HepG2 (cell line): ENCODE measurements around the gene JDP2. TPM values are rescaled to one million over a fixed set of nuclear protein-coding genes. Genes with fewer than 3 reads are reported as not detected.

Experiments
- ATAC-seq: fragments of 200-7000 bp; cut with Tn5 transposase; 3 replicates; pipeline ENCODE4 v1.9.1; 2020; ENCODE audit warnings: mild to moderate bottlenecking, moderate library complexity
- BruUV-seq: library from RNA; stranded (reverse); fragments of 400-500 nt; replicated peaks from 2 replicates; lab custom pipeline; 2021; lab: Mats Ljungman, UMichigan
- CTCF ChIA-PET: fragments of 300-600 bp; formaldehyde crosslinking; extraction: SDS; loops from one replicate; lab custom pipeline; 2021; ENCODE audit warnings: low total read pairs, inconsistent platforms, low intra/inter-chr PET ratio; lab: Yijun Ruan, JAX
- POLR2A ChIA-PET: fragments of 350-600 bp; sonication (Branson Sonifier 250); formaldehyde crosslinking; loops from one replicate; lab custom pipeline; 2020; ENCODE audit warnings: antibody characterized with exemption, inconsistent platforms; lab: Yijun Ruan, JAX
- DNase-seq: peaks from one replicate; pipeline ENCODE4 v3.0.0-alpha.2; 2015; ENCODE audit warnings: low spot score
- FAIRE-seq: peaks from 3 replicates; lab custom pipeline; 2011; peaks lifted over from hg19 to GRCh38; lab: Jason Lieb, UNC
- H2AFZ ChIP-seq: one replicate; pipeline ENCODE4 v1.6.1; 2011; ENCODE audit warnings: low read length, inconsistent platforms
- H3K27ac ChIP-seq: fragments of 300-600 bp; 3 replicates; pipeline ENCODE4 v1.8.0; 2011; ENCODE audit warnings: mixed run types, mild to moderate bottlenecking, mixed read lengths, low read length, inconsistent platforms; ENCODE audit not compliant: insufficient read depth; ENCODE audit errors: extremely low read length
- H3K27me3 ChIP-seq, 2 experiments: fragments of 200-600 bp in 1 of 2; 2 replicates in 1 of 2; 3 replicates in 1 of 2; pipeline versions ENCODE4 v1.6.0 to v1.8.0; 2011; ENCODE audit warnings: low read length in 2 of 2, mild to moderate bottlenecking in 2 of 2, moderate library complexity in 2 of 2, inconsistent platforms in 1 of 2; ENCODE audit not compliant: insufficient read depth in 2 of 2, control insufficient read depth in 1 of 2
- H3K36me3 ChIP-seq, 2 experiments: fragments of 200-600 bp in 1 of 2; replicated peaks in 1 of 2; 2 replicates in 1 of 2; 3 replicates in 1 of 2; pipeline versions ENCODE4 v1.5.1 to v1.8.0; 2011; ENCODE audit warnings: low read length in 2 of 2, inconsistent platforms in 1 of 2; ENCODE audit not compliant: insufficient read depth in 2 of 2, control insufficient read depth in 1 of 2
- H3K4me1 ChIP-seq: 2 replicates; pipeline ENCODE4 v1.5.1; 2012; ENCODE audit warnings: low read length, inconsistent platforms; ENCODE audit not compliant: insufficient read depth
- H3K4me2 ChIP-seq: 2 replicates; pipeline ENCODE4 v1.6.0; 2011; ENCODE audit warnings: low read depth, low read length, inconsistent platforms
- H3K4me3 ChIP-seq, 3 experiments: fragments of 200-600 bp in 1 of 3; sonication (generic), shearing (Covaris generic) in 1 of 3; replicated peaks in 1 of 3; 2 replicates each; pipeline ENCODE4 v1.5.1; 2011 to 2016; ENCODE audit warnings: low read length in 3 of 3, inconsistent platforms in 2 of 3, low read depth in 2 of 3, mild to moderate bottlenecking in 2 of 3, control low read depth in 1 of 3, mixed read lengths in 1 of 3; ENCODE audit not compliant: insufficient read depth in 1 of 3
- H3K79me2 ChIP-seq: one replicate; pipeline ENCODE4 v1.6.1; 2011; ENCODE audit warnings: low read length, inconsistent platforms; ENCODE audit not compliant: insufficient read depth
- H3K9ac ChIP-seq: 2 replicates; pipeline ENCODE4 v1.6.0; 2011; ENCODE audit warnings: mild to moderate bottlenecking, low read depth, low read length, inconsistent platforms; ENCODE audit not compliant: insufficient read depth
- H3K9me3 ChIP-seq: 2 replicates; pipeline ENCODE4 v1.5.1; 2012; ENCODE audit warnings: mild to moderate bottlenecking, low read length
- H4K20me1 ChIP-seq: 2 replicates; pipeline ENCODE4 v1.6.0; 2011; ENCODE audit warnings: inconsistent platforms, mild to moderate bottlenecking, low read length, moderate library complexity; ENCODE audit not compliant: insufficient read depth
- BATF2 ChIP-seq: sonication (generic); formaldehyde crosslinking; IDR thresholded peaks from 2 replicates; pipeline ENCODE4 v1.8.0; 2022; ENCODE audit warnings: mild to moderate bottlenecking, missing genetic modification reagents, moderate library complexity
- CHD4 ChIP-seq: fragments of 200-600 bp; sonication (generic); IDR thresholded peaks from 2 replicates; pipeline ENCODE4 v1.7.0; 2017; ENCODE audit warnings: mild to moderate bottlenecking, low read length, borderline replicate concordance
- FUBP1 ChIP-seq: sonication (generic); formaldehyde crosslinking; IDR thresholded peaks from 2 replicates; pipeline ENCODE4 v1.5.1; 2020; ENCODE audit warnings: missing genetic modification reagents, mild to moderate bottlenecking, borderline replicate concordance
- HOXA5 ChIP-seq: sonication (generic); formaldehyde crosslinking; IDR thresholded peaks from 2 replicates; pipeline ENCODE4 v1.4.0; 2020; ENCODE audit warnings: missing genetic modification reagents
- ZFAT ChIP-seq: sonication (generic); formaldehyde crosslinking; conservative IDR thresholded peaks from 2 replicates; pipeline ENCODE4 v1.8.1; 2023; ENCODE audit warnings: missing genetic modification reagents, inconsistent platforms
- ZFY ChIP-seq: sonication (generic); formaldehyde crosslinking; IDR thresholded peaks from 2 replicates; pipeline ENCODE4 v1.4.0; 2020; ENCODE audit warnings: missing genetic modification reagents
- ZNF142 ChIP-seq: sonication (generic); formaldehyde crosslinking; IDR thresholded peaks from 2 replicates; pipeline ENCODE4 v1.4.0; 2020; ENCODE audit warnings: missing genetic modification reagents
- ZNF207 ChIP-seq: fragments of 450-650 bp; IDR thresholded peaks from 2 replicates; pipeline ENCODE4 v1.6.1; 2016; ENCODE audit warnings: antibody characterized with exemption, borderline replicate concordance
- ZNF746 ChIP-seq: sonication (generic); formaldehyde crosslinking; IDR thresholded peaks from 2 replicates; pipeline ENCODE4 v1.8.0; 2022; ENCODE audit warnings: mild to moderate bottlenecking, missing genetic modification reagents
- ZNF766 ChIP-seq: sonication (generic); formaldehyde crosslinking; IDR thresholded peaks from 2 replicates; pipeline ENCODE4 v1.5.0; 2020; ENCODE audit warnings: missing genetic modification reagents, borderline replicate concordance
- ZNF775 ChIP-seq: sonication (generic); formaldehyde crosslinking; IDR thresholded peaks from 2 replicates; pipeline ENCODE4 v1.4.0; 2020; ENCODE audit warnings: missing genetic modification reagents, mild to moderate bottlenecking, moderate library complexity, borderline replicate concordance
- WGBS: methylation state at CpG from one replicate; pipeline ENCODE4 v1.1.6; 2017; ENCODE audit warnings: low lambda C conversion rate; 5-methylcytosine and 5-hydroxymethylcytosine counted together
- in situ Hi-C: cut with HindIII; loops from 2 replicates; pipeline ENCODE4 v1.10.0; 2017; ENCODE audit warnings: low pct_unique_long_range_greater_than_20kb; ENCODE audit not compliant: extremely low pct_ligation_motif_present
- intact Hi-C: fragments of 100-400 bp; cut with micrococcal nuclease; formaldehyde crosslinking; loops from one replicate; pipeline ENCODE4 v1.10.0; 2022; ENCODE audit not compliant: unreplicated experiment
- polyA plus RNA-seq, 8 experiments: library from polyadenylated mRNA; depleted of rRNA in 3 of 8; stranded (reverse) in 7 of 8; unstranded in 1 of 8; fragments of >200 nt; fragmentation: Illumina TruSeq in 4 of 8; extraction: Trizol in 4 of 8; gene quantifications; 2 replicates each; pipeline versions ENCODE4 v1.2.1 to v1.2.3, GENCODE V29; 2011 to 2016; ENCODE audit warnings: low read depth in 4 of 8, missing spikeins in 1 of 8, mixed read lengths in 1 of 8; ENCODE audit not compliant: insufficient read depth in 1 of 8
- total RNA-seq, 5 experiments: library from RNA; depleted of rRNA; stranded (reverse); fragments of >200 nt; fragmentation: Illumina TruSeq; extraction: Trizol; gene quantifications; 2 replicates each; pipeline ENCODE4 v1.2.3, GENCODE V29; 2016; ENCODE audit warnings: low read depth in 1 of 5

Gene JDP2
- total and polyA plus RNA-seq, 2 of the 13 experiments (the other 11 are each of a cell fraction or from before 2014, with no cell fraction given) = 8.0 to 8.9 TPM

GRCh38 chr14:75426332-75427125 is 1.3 kb upstream of the JDP2 start (continued):
- TF ChIP-seq CHD4 = no peak

GRCh38 chr14:75427126-75427481 is 718 bp upstream of the JDP2 start:
- Histone ChIP-seq H3K36me3 (peaks cover 0 to 3% of the 10 kb centered on the region in 2 experiments; a peak in 2 of 5 replicates), H3K9ac (peak overlapping the region; percentile 58), H3K4me2 (peak overlapping the region; percentile 96), H3K4me3 (peak overlapping the region; percentile 78 to 80 (median 79)), H3K27me3 (peaks cover 0 to 5% of the 10 kb centered on the region in 2 experiments; a peak in 2 of 5 replicates), H4K20me1 (peaks cover 11% of the 10 kb centered on the region; the same call in 1 of the 2 replicates), H2AFZ (peak overlapping the region; percentile 44), H3K79me2 (peaks cover 4% of the 10 kb centered on the region), H3K27ac (no peak overlapping the region), H3K9me3 (no peaks in the 10 kb centered on the region), H3K4me1 (peaks cover 41% of the 10 kb centered on the region)
- DNase-seq = no peak
- ATAC-seq = peak; percentile 77
- FAIRE-seq = no peak
- BruUV-seq = no TSS peak
- ChIA-PET POLR2A (interaction anchor here (1.0 kb wide), 1 partner anchor 99 kb away, joined by 3 read pairs; no protein-coding TSS in a partner anchor), CTCF (interaction anchor here (1.0 kb wide), 1 partner anchor 132 kb away, joined by 3 read pairs; no protein-coding TSS in a partner anchor)
- 7% methylated on average over 5 of the region's 15 CpGs for WGBS
- in situ Hi-C loops = no loop called here
- intact Hi-C loops = loop anchor here (5.0 kb wide), 1 partner anchor 120 kb away; no protein-coding TSS in a partner anchor
- TF ChIP-seq HOXA5 (0 out of 2 replicates have a peak, but pooled peaks have one; percentile 47), ZNF766 (CRISPR knock-in tag) (0 out of 2 replicates have a peak, but pooled peaks have one; percentile 56), FUBP1 (CRISPR knock-in tag) (no peak), ZNF746 (CRISPR knock-in tag) (no peak), BATF2 (no peak), ZFY (CRISPR knock-in tag) (0 out of 2 replicates have a peak, but pooled peaks have one; percentile 30), ZNF775 (CRISPR knock-in tag) (no peak), ZNF207 (no peak), ZNF142 (CRISPR knock-in tag) (peak; percentile 19; the same call in 1 of the 2 replicates), ZFAT (CRISPR knock-in tag) (0 out of 2 replicates have a peak, but pooled peaks have one; percentile 25)
